Lung (tissue), 12 donors: ENCODE data around the gene CREB3L4. TPM values are rescaled to one million over a fixed set of nuclear protein-coding genes. Genes with fewer than 3 reads are reported as not detected.

Experiments
- ATAC-seq: fragments of 200-7000 bp; cut with Tn5 transposase; one replicate; pipeline ENCODE4 v1.9.1; 2020; ENCODE audit warnings: moderate number of reproducible peaks; ENCODE audit not compliant: insufficient read depth, low FRiP score
- DNase-seq, 3 donors: peaks; one replicate each; pipeline ENCODE4 v3.0.0-alpha.2; 2013 to 2017
- H3K27ac ChIP-seq, 2 donors: one replicate each; pipeline ENCODE4 v1.5.1; 2013; ENCODE audit warnings: mild to moderate bottlenecking in 2 of 2, moderate library complexity in 2 of 2, control low read depth in 1 of 2, inconsistent platforms in 1 of 2, low read depth in 1 of 2, low read length in 1 of 2
- H3K27me3 ChIP-seq, 3 donors: one replicate each; pipeline ENCODE4 v1.5.1; 2013; ENCODE audit warnings: low read length in 2 of 3; ENCODE audit not compliant: control insufficient read depth in 3 of 3, insufficient read depth in 3 of 3
- H3K36me3 ChIP-seq, 4 donors: one replicate each; pipeline ENCODE4 v1.5.1; 2013; ENCODE audit warnings: low read length in 4 of 4, mild to moderate bottlenecking in 1 of 4, moderate library complexity in 1 of 4; ENCODE audit not compliant: control insufficient read depth in 4 of 4, insufficient read depth in 4 of 4
- H3K4me1 ChIP-seq, 5 donors: one replicate each; pipeline ENCODE4 v1.5.1; 2013; ENCODE audit warnings: low read length in 5 of 5, mild to moderate bottlenecking in 2 of 5, moderate library complexity in 1 of 5; ENCODE audit not compliant: control insufficient read depth in 5 of 5, insufficient read depth in 5 of 5
- H3K4me3 ChIP-seq: one replicate; pipeline ENCODE4 v1.5.1; 2013; ENCODE audit warnings: mild to moderate bottlenecking, control low read depth, moderate library complexity
- H3K9ac ChIP-seq, 2 donors: one replicate each; pipeline ENCODE4 v1.5.1; 2013; ENCODE audit warnings: low read length in 2 of 2, control low read depth in 1 of 2; ENCODE audit not compliant: insufficient read depth in 1 of 2
- H3K9me3 ChIP-seq, 4 donors: one replicate each; pipeline ENCODE4 v1.5.1; 2013; ENCODE audit warnings: low read length in 3 of 4, mild to moderate bottlenecking in 1 of 4, moderate library complexity in 1 of 4; ENCODE audit not compliant: control insufficient read depth in 4 of 4, insufficient read depth in 3 of 4
- WGBS, 2 donors: extraction: QIAGEN DNeasy Blood & Tissue Kit; methylation state at CpG; one replicate each; pipeline ENCODE4 v1.1.7; 2013; 5-methylcytosine and 5-hydroxymethylcytosine counted together
- polyA plus RNA-seq, 2 donors: library from polyadenylated mRNA; stranded (reverse); fragments of 200-250 nt; gene quantifications; one replicate each; pipeline ENCODE4 v1.2.1, GENCODE V29; 2013
- total RNA-seq, 2 donors: library from RNA; depleted of rRNA in 1 of 2; stranded (reverse); fragments of >200 nt in 1 of 2; gene quantifications; one replicate each; pipeline ENCODE4 v1.2.1, GENCODE V29; 2014 to 2021
- TF ChIP-seq, protein P1 (sequence below): IDR thresholded peaks from 2 replicates; pipeline ENCODE4 v1.5.1; 2012; ENCODE audit warnings: mild to moderate bottlenecking; ENCODE audit errors: control extremely low read depth, extremely low read depth
- donor health status: control.
- donor health status: control.
- donor health status: Bipolar disorder and iron deficiency.
- donor health status: healthy.
- donor health status: DM: yes; HTN: yes; CAD: no.

CREB3L4 gene
- total and polyA plus RNA-seq, 4 donors: 9.5 to 21.8 (median 13.6) TPM

DNA sequence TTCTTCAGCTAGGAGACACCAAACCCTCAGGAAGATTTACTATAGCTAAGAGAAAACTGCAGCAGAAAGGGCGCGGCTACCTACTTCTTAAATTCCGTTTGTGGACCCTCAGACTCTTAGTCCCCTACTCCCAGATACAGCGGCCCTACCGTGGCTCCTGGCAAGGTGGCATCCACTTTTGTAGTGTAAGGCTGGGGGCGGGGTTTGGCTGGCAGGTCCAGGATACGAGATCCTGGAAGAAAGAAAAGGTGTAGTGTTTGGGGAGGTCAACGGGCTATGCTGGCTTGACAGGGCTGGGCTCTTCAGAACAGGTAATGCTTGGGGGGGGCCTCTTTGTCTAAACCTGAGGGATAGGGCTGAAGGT, 280 bp downstream of the CREB3L4 start:
- H3K27ac ChIP-seq: peak overlapping the region; percentile 62 to 70
- H3K9me3 ChIP-seq: no peaks in the 10 kb centered on the region
- H3K4me1 ChIP-seq: peaks cover 0 to 32% (median 0%) of the 10 kb centered on the region in 5 donors
- H3K27me3 ChIP-seq: no peaks in the 10 kb centered on the region
- peak overlapping the region; percentile 2 to 82 for H3K9ac ChIP-seq
- DNase-seq (no peak), ATAC-seq (no peak)
- H3K36me3 ChIP-seq: peaks cover 0 to 3% (median 0%) of the 10 kb centered on the region in 4 donors
- TF ChIP-seq, protein P1, sequence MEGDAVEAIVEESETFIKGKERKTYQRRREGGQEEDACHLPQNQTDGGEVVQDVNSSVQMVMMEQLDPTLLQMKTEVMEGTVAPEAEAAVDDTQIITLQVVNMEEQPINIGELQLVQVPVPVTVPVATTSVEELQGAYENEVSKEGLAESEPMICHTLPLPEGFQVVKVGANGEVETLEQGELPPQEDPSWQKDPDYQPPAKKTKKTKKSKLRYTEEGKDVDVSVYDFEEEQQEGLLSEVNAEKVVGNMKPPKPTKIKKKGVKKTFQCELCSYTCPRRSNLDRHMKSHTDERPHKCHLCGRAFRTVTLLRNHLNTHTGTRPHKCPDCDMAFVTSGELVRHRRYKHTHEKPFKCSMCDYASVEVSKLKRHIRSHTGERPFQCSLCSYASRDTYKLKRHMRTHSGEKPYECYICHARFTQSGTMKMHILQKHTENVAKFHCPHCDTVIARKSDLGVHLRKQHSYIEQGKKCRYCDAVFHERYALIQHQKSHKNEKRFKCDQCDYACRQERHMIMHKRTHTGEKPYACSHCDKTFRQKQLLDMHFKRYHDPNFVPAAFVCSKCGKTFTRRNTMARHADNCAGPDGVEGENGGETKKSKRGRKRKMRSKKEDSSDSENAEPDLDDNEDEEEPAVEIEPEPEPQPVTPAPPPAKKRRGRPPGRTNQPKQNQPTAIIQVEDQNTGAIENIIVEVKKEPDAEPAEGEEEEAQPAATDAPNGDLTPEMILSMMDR: no peak
- WGBS, 2 donors: 0 to 2% methylated on average over 8 of the region's 8 CpGs
- H3K4me3 ChIP-seq: peak overlapping the region; percentile 18

DNA sequence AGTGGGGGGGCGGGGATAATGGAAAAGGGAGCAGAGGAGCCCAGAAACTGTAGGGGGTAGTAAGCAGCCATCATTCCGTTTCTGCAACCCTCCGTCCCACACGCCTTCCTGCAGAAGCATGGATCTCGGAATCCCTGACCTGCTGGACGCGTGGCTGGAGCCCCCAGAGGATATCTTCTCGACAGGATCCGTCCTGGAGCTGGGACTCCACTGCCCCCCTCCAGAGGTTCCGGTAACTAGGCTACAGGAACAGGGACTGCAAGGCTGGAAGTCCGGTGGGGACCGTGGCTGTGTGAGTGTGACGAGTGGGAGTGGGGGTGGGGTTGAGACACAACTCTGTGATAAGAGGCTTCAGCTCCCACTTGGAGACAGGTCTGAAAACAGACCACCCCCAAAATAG, 706 bp downstream of the CREB3L4 start:
- H3K27ac ChIP-seq: peak overlapping the region in 1 of 2 donors; percentile 70
- H3K4me1 ChIP-seq: peaks cover 0 to 32% (median 0%) of the 10 kb centered on the region in 5 donors
- no peaks in the 10 kb centered on the region for H3K27me3 ChIP-seq
- ATAC-seq (no peak), DNase-seq (peak in 2 of 3 donors; percentile 52 to 67)
- H3K36me3 ChIP-seq: peaks cover 0 to 4% (median 0%) of the 10 kb centered on the region in 4 donors
- peak overlapping the region; percentile 4 for H3K4me3 ChIP-seq
- TF ChIP-seq, protein P1: no peak
- H3K9me3 ChIP-seq: no peaks in the 10 kb centered on the region
- 7% methylated on average over 13 of the region's 13 CpGs for WGBS, 2 donors
- peak overlapping the region; percentile 2 to 82 for H3K9ac ChIP-seq

DNA sequence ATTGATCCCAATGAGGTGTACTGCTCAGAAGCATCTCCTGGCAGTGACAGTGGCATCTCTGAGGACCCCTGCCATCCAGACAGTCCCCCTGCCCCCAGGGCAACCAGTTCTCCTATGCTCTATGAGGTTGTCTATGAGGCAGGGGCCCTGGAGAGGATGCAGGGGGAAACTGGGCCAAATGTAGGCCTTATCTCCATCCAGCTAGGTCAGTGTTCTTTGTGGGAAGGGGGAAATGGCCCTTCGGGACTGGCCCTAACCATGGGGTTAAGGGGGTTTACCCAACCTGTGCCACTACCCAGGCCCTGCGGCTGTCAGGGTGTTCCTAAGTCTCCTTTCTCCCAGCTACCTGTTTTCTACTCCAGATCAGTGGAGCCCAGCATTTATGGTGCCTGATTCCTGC, 1.3 kb downstream of the CREB3L4 start:
- no peak for ATAC-seq
- H3K36me3 ChIP-seq: peaks cover 0 to 7% (median under 1%) of the 10 kb centered on the region in 4 donors
- TF ChIP-seq, protein P1: no peak
- no peaks in the 10 kb centered on the region for H3K27me3 ChIP-seq
- H3K9ac ChIP-seq: peak overlapping the region in 1 of 2 donors; percentile 82
- no peak overlapping the region for H3K4me3 ChIP-seq
- no peak overlapping the region for H3K27ac ChIP-seq
- 81 to 86% methylated on average over 2 of the region's 2 CpGs for WGBS, 2 donors
- no peak for DNase-seq
- H3K9me3 ChIP-seq: no peaks in the 10 kb centered on the region
- peaks cover 0 to 29% (median 0%) of the 10 kb centered on the region in 5 donors for H3K4me1 ChIP-seq

DNA sequence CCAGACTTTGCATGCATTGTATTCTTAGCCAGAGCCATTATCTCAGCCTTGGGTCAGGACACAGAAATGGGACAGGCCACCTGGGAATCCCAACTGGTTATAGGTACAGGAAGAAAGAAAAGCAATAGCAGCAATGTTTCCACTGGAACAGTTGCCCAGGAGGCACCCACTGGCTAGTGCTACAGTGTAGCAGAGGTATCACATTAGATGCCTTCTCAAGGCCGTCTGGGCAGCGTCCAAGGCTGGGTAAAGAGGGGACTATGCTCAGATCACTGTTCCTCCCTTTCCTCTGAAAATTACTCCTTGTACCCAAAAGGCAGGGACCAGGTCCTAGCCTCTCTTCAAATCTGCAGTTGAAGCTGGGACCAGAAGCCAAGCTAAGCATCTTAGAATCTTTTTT, 2.6 kb downstream of the CREB3L4 start:
- H3K9me3 ChIP-seq: no peaks in the 10 kb centered on the region
- peaks cover 5 to 12% (median 9%) of the 10 kb centered on the region in 4 donors for H3K36me3 ChIP-seq
- no peak overlapping the region for H3K27ac ChIP-seq
- no peaks in the 10 kb centered on the region for H3K27me3 ChIP-seq
- TF ChIP-seq, protein P1: no peak
- DNase-seq (no peak), ATAC-seq (no peak)
- 95% methylated on average over 2 of the region's 2 CpGs for WGBS, 2 donors
- peaks cover 0 to 21% (median 0%) of the 10 kb centered on the region in 5 donors for H3K4me1 ChIP-seq
- no peak overlapping the region for H3K4me3 ChIP-seq
- H3K9ac ChIP-seq: no peak overlapping the region
